HG03565 (cell line): ENCODE results near the gene RPTOR.
"Not testable (repeated sequence)": the region's sequence is repeated elsewhere in the genome, so short reads cannot be mapped to it uniquely, and the experiment has no call there.

ENCODE experiments used
- ATAC-seq: cut with Tn5 transposase; IDR thresholded peaks from one replicate; pipeline ENCODE4 v1.9.1; 2021; ENCODE audit warnings: mild to moderate bottlenecking, moderate library complexity; ENCODE audit not compliant: unreplicated experiment

Gene RPTOR

GRCh38 chr17:80794281-80795089 lies 249.8 kb downstream of the RPTOR start:
- no peak for ATAC-seq

- no peak for ATAC-seq
Observed at GRCh38 chr17:80795090-80795580, 250.5 kb downstream of the RPTOR start.

GRCh38 chr17:80795754-80796153 lies 251.1 kb downstream of the RPTOR start:
- no peak for ATAC-seq

- ATAC-seq, result no peak
Observed at GRCh38 chr17:80796430-80796861, 251.8 kb downstream of the RPTOR start.

- ATAC-seq, result not testable (repeated sequence)
Observed at GRCh38 chr17:80797222-80797621, 252.6 kb downstream of the RPTOR start.

- ATAC-seq, result no peak
Observed at GRCh38 chr17:80797741-80798594, 253.3 kb downstream of the RPTOR start.

GRCh38 chr17:80798595-80799537 lies 254.2 kb downstream of the RPTOR start:
- no peak for ATAC-seq

GRCh38 chr17:80799538-80800480 lies 255.2 kb downstream of the RPTOR start:
- ATAC-seq, result no peak

GRCh38 chr17:80800481-80801391 lies 256.1 kb downstream of the RPTOR start:
- no peak for ATAC-seq

GRCh38 chr17:80802626-80803450 lies 258.2 kb downstream of the RPTOR start:
- ATAC-seq, result no peak

GRCh38 chr17:80803451-80804428 lies 259.1 kb downstream of the RPTOR start:
- no peak for ATAC-seq

- no peak for ATAC-seq
Observed at GRCh38 chr17:80804466-80804865, 259.8 kb downstream of the RPTOR start.

GRCh38 chr17:80805032-80805751 lies 260.6 kb downstream of the RPTOR start:
- ATAC-seq, result no peak

GRCh38 chr17:80807014-80807413 lies 262.4 kb downstream of the RPTOR start:
- ATAC-seq, result no peak

GRCh38 chr17:80807882-80808281 lies 263.2 kb downstream of the RPTOR start:
- no peak for ATAC-seq
